Thoracic aorta (tissue), 2 donors: Measurements from ENCODE around the gene SPATC1L. TPM values are rescaled to one million over a fixed set of nuclear protein-coding genes. Genes with fewer than 3 reads are reported as not detected.
"Not testable (repeated sequence)": the region's sequence is repeated elsewhere in the genome, so short reads cannot be mapped to it uniquely, and the experiment has no call there.

Source experiments
- ATAC-seq: fragments of 150-250 bp; one replicate; pipeline ENCODE4 v1.8.0; 2017; ENCODE audit warnings: low read depth; ENCODE audit not compliant: insufficient number of reproducible peaks, low FRiP score
- DNase-seq: peaks from one replicate; pipeline ENCODE4 v3.0.0-alpha.2; 2020; ENCODE audit warnings: low spot score
- H3K27ac ChIP-seq, 2 donors: fragments of 200-600 bp; sonication (generic); 1 replicate in 1 of 2; 2 replicates in 1 of 2; pipeline ENCODE4 v1.5.1; 2016; ENCODE audit warnings: mild to moderate bottlenecking in 2 of 2, moderate library complexity in 2 of 2
- H3K27me3 ChIP-seq: fragments of 200-600 bp; sonication (generic); replicated peaks from 2 replicates; pipeline ENCODE4 v1.6.0; 2016; ENCODE audit warnings: mild to moderate bottlenecking; ENCODE audit not compliant: insufficient read depth
- H3K36me3 ChIP-seq: fragments of 200-600 bp; sonication (generic); one replicate; pipeline ENCODE4 v1.5.1; 2016
- H3K4me1 ChIP-seq, 2 donors: fragments of 200-600 bp; sonication (generic); 1 replicate in 1 of 2; 2 replicates in 1 of 2; pipeline versions ENCODE4 v1.5.1 to v1.6.0; 2016; ENCODE audit warnings: low read depth in 2 of 2, mild to moderate bottlenecking in 1 of 2; ENCODE audit not compliant: control insufficient read depth in 1 of 2
- H3K4me3 ChIP-seq: fragments of 200-600 bp; sonication (generic); 2 replicates; pipeline ENCODE4 v1.5.1; 2016; ENCODE audit warnings: mild to moderate bottlenecking
- H3K9me3 ChIP-seq: fragments of 200-600 bp; sonication (generic); 2 replicates; pipeline ENCODE4 v1.5.1; 2016
- CTCF ChIP-seq: fragments of 200-600 bp; sonication (generic); IDR thresholded peaks from one replicate; pipeline ENCODE4 v1.5.1; 2019; ENCODE audit warnings: antibody characterized with exemption
- total RNA-seq, 2 donors: library from RNA; depleted of rRNA; stranded (reverse); fragments of >200 nt; gene quantifications; one replicate each; pipeline versions ENCODE4 v1.1.0 to v1.2.3, GENCODE V29; 2016

The SPATC1L gene
- total RNA-seq, 2 donors from 2014 or later = 3.2 to 7.9 TPM

- Histone ChIP-seq H3K4me1 (no peaks in the 10 kb centered on the region), H3K9me3 (no peaks in the 10 kb centered on the region), H3K27ac (no peak overlapping the region), H3K36me3 (no peaks in the 10 kb centered on the region), H3K27me3 (no peaks in the 10 kb centered on the region), H3K4me3 (no peak overlapping the region)
- DNase-seq (no peak), ATAC-seq (no peak)
- TF ChIP-seq CTCF = no peak
Measured at GRCh38 chr21:46171996-46172862, 12.0 kb downstream of the SPATC1L start.

- H3K27ac ChIP-seq = no peak overlapping the region
- H3K27me3 ChIP-seq = no peaks in the 10 kb centered on the region
- H3K36me3 ChIP-seq = no peaks in the 10 kb centered on the region
- H3K9me3 ChIP-seq = no peaks in the 10 kb centered on the region
- DNase-seq (no peak), ATAC-seq (no peak)
- H3K4me1 ChIP-seq = no peaks in the 10 kb centered on the region
- TF ChIP-seq CTCF = no peak
- no peak overlapping the region for H3K4me3 ChIP-seq
Measured at GRCh38 chr21:46171585-46171984, 12.7 kb downstream of the SPATC1L start.

- H3K4me3 ChIP-seq, H3K9me3 ChIP-seq, H3K36me3 ChIP-seq, H3K27me3 ChIP-seq, ATAC-seq, H3K4me1 ChIP-seq, H3K27ac ChIP-seq, DNase-seq: not testable (repeated sequence)
Measured at GRCh38 chr21:46170436-46171193, 13.6 kb downstream of the SPATC1L start.

- DNase-seq (no peak), ATAC-seq (no peak)
- no peak overlapping the region for H3K4me3 ChIP-seq
- H3K36me3 ChIP-seq = no peaks in the 10 kb centered on the region
- no peaks in the 10 kb centered on the region for H3K4me1 ChIP-seq
- H3K9me3 ChIP-seq = no peaks in the 10 kb centered on the region
- no peak for TF ChIP-seq CTCF
- no peaks in the 10 kb centered on the region for H3K27me3 ChIP-seq
- no peak overlapping the region for H3K27ac ChIP-seq
Measured at GRCh38 chr21:46168659-46169386, 15.4 kb downstream of the SPATC1L start.

GRCh38 chr21:46168238-46168637 lies 16.0 kb downstream of the SPATC1L start:
- ATAC-seq (no peak), DNase-seq (no peak)
- H3K9me3 ChIP-seq = no peaks in the 10 kb centered on the region

More at GRCh38 chr21:46168238-46168637, 16.0 kb downstream of the SPATC1L start:
- H3K36me3 ChIP-seq = no peaks in the 10 kb centered on the region
- no peaks in the 10 kb centered on the region for H3K4me1 ChIP-seq
- TF ChIP-seq CTCF = no peak
- H3K27ac ChIP-seq = no peak overlapping the region
- H3K4me3 ChIP-seq = no peak overlapping the region
- no peaks in the 10 kb centered on the region for H3K27me3 ChIP-seq
